Measurements from ENCODE around the gene LRRC9.
"Not testable (repeated sequence)": the region's sequence is repeated elsewhere in the genome, so short reads cannot be mapped to it uniquely, and the experiment has no call there.

LRRC9 gene

GRCh38 chr14:59919570-59920377 lies at the start of gene LRRC9:
Gene LRRC9 (plus strand): TSS chr14:59920144.
- no peak for DNase-seq

- peak; percentile 52 for DNase-seq
Measured at GRCh38 chr14:59870277-59871165, 49.4 kb upstream of the LRRC9 start, which contains the start of gene RTN1. Gene RTN1 (minus strand): TSS chr14:59870776. CDS start chr14:59870630, 146 bp downstream.

DNA sequence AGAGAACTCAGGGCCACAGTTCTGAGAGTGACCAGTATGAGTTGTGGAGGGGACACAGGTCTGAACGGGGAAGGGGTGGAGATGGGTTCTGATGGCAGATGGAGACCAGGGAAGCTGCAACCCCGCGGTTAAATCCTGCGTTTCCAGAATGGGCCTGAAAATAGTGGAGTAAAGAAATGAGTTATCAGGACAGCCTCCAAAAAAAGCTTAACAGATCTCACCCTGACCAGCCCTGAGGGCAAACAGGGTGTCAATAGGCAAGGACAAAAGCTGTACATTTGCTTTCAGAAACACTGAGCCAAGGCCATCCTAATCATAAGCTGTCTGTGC lies 48.8 kb upstream of the LRRC9 start:
- DNase-seq: no peak

GRCh38 chr14:59882957-59883356 lies 37.0 kb upstream of the LRRC9 start:
- no peak for DNase-seq

DNA sequence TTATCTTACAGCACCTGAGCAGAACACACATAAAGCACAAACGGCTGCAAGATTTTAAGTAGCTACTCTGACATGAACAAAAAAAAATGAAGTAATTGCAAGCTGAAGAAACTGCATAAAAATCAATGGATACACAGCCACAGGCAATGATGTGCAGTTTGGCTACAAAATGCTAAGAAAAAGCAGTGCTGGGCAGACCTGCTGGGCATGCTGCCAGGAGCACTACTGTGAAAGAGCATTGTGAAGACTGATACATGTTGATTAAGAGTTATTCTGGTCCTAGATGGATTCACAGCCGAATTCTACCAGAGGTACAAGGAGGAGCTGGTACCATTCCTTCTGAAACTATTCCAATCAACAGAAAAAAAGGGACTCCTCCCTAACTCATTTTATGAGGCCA lies 29.3 kb upstream of the LRRC9 start:
- DNase-seq: no peak

DNA sequence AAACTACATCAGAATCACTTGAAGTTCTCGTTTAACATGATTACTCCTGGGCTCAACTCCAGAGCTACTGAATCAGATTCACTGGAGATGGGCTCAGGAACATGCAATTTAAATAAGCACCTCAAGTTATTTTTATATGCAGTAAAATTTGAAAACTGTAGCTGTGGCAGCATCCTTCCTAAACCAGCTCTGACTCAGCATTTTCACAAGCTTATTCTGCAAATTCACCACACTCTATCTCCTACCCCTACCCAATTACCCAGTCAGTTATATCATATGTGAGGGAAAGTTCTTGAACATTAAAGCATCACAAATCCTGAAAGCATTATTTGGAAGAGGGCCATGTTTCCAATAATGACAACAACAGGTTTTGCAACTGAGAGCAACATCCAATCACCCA lies 24.2 kb upstream of the LRRC9 start:
- DNase-seq: no peak

- peak; percentile 10 for DNase-seq
Measured at GRCh38 chr14:59897757-59898383, 22.1 kb upstream of the LRRC9 start.

GRCh38 chr14:59900556-59900955 lies 19.4 kb upstream of the LRRC9 start:
- no peak for DNase-seq

- no peak for DNase-seq
Measured at GRCh38 chr14:59904184-59904583, 15.8 kb upstream of the LRRC9 start.

- DNase-seq: no peak
Measured at GRCh38 chr14:59905188-59905587, 14.8 kb upstream of the LRRC9 start.

DNA sequence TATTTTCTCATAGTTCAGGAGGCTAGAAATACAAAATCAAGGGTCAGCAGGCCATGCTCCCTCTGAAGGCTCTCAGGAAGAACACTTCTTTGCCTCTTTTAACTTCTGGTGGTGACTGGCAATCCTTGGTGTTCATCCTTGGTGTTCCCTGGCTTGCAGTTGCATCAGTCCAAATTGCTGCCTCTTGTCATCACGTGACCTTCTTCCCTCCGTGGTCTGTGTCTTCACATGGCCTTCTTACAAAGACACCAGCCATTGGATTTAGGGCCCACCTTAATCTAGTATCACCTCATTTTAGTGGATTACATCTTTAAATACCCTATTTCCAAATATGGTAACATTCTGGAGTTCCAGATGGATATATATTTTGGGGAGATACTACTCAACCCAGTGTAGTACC lies 7.5 kb upstream of the LRRC9 start:
- no peak for DNase-seq

DNA sequence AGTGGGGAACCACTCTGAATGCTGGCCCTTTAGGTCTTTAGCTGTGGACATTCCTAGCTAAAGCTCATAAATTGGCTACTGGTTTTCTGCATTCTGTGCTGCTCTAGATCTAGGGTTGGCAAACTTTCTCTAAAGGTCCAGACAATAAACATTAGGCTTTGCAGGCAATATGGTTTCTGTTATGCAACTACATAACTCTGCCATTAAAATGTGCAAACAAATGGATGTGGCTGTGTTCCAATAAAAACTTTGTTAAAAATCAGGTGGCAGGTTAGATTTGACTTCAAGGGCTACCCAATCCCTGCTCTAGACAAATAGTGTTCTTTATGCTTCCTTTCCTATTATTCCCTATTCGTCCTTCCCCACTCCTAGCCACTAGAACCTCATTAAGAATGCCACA lies 6.8 kb upstream of the LRRC9 start:
- no peak for DNase-seq

GRCh38 chr14:59918824-59919569 lies 947 bp upstream of the LRRC9 start:
- DNase-seq: peak; percentile 29

GRCh38 chr14:59920378-59920683 lies 387 bp downstream of the LRRC9 start:
- DNase-seq: no peak

DNA sequence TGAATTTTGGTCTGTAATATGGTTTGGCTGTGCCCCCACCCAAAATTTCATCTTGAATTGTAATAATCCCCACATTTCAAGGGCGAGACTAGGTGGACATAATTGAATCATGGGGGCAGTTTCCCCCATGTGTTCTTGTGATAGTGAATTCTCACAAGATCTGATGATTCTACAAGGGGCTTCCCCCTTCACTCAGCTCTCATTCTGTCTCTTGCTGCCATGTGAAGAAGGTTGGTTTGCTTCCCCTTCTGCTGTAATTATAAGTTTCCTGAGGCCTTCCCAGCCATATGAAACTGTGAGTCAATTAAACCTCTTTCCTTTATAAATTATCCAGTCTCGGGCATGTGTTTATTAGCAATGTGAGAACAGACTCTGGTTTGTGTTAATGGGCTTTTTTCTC lies 5.9 kb downstream of the LRRC9 start:
- DNase-seq: no peak

- no peak for DNase-seq
Measured at GRCh38 chr14:59926534-59926933, 6.6 kb downstream of the LRRC9 start.

- no peak for DNase-seq
Measured at GRCh38 chr14:59931237-59931636, 11.3 kb downstream of the LRRC9 start.

DNA sequence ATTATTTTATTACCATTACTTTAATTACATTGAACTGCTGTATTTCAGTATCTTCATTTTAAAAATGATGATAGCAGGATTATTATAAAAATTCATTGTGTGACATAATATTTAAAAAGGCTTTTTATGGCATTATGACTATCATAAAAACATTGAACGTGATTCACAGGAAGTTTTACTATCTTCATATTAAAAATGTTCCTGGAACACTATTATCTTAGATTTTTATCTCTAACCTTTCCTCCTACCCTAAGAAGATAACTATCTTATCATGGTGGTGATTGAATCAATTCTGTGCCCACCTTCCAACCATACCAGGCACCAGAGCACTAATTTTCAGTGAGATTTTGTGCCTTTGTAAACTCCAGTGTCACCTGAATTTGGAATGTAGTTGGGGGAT lies 16.2 kb downstream of the LRRC9 start:
- DNase-seq: no peak

GRCh38 chr14:59939828-59940227 lies 19.9 kb downstream of the LRRC9 start:
- no peak for DNase-seq

GRCh38 chr14:59942296-59942862 lies 22.4 kb downstream of the LRRC9 start:
- DNase-seq: not testable (repeated sequence)

DNA sequence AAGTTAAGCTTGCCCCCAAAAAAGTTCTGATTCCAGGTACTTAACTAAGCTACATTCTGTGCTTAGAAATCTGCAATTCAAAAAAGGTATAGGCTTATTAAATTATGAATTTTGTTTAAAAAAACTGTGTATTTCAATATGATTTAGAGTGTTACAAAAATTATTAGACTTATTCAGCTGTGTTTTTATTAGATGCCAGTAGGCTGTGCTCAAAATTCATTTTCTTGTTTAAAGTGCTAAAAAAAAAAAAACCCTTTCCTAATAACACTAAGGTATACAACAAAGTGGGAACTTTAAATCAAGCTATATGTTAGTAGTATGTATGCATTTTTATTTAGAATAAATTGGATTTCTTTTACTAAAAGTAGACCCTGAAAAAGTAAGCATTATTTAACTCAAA lies 25.0 kb downstream of the LRRC9 start:
- no peak for DNase-seq

DNA sequence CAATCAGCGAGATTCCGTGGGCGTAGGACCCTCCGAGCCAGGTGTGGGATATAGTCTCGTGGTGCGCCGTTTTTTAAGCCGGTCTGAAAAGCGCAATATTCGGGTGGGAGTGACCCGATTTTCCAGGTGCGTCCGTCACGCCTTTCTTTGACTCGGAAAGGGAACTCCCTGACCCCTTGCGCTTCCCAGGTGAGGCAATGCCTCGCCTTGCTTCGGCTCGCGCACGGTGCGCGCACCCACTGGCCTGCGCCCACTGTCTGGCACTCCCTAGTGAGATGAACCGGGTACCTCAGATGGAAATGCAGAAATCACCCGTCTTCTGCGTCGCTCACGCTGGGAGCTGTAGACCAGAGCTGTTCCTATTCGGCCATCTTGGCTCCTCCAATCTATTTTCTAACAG lies 32.2 kb downstream of the LRRC9 start:
- DNase-seq: not testable (repeated sequence)

GRCh38 chr14:59957890-59958289 lies 37.9 kb downstream of the LRRC9 start:
- DNase-seq: not testable (repeated sequence)

All from fibroblast of skin of right biceps (primary cell).